BLaER1 treated with 17β-estradiol and CSF1 and Interleukin-3, amounts not matched to agents 10 nM and 100 nM (cell line): ENCODE data around the gene SMC6.

Source experiments
- H3K27ac ChIP-seq, 11 experiments: shearing (Covaris generic); formaldehyde crosslinking; 2 replicates each; pipeline ENCODE4 v1.8.1; 2022
- H3K27me3 ChIP-seq, 11 experiments: shearing (Covaris generic); formaldehyde crosslinking; 2 replicates each; pipeline ENCODE4 v1.8.1; 2022
- H3K36me3 ChIP-seq, 11 experiments: shearing (Covaris generic); formaldehyde crosslinking; 2 replicates each; pipeline ENCODE4 v1.8.1; 2022
- H3K4me1 ChIP-seq, 10 experiments: shearing (Covaris generic); formaldehyde crosslinking; 2 replicates each; pipeline ENCODE4 v1.8.1; 2022
- H3K4me2 ChIP-seq, 11 experiments: shearing (Covaris generic); formaldehyde crosslinking; 2 replicates each; pipeline ENCODE4 v1.8.1; 2022
- H3K4me3 ChIP-seq, 10 experiments: shearing (Covaris generic); formaldehyde crosslinking; 2 replicates each; pipeline ENCODE4 v1.8.1; 2022
- H3K9ac ChIP-seq, 11 experiments: shearing (Covaris generic); formaldehyde crosslinking; 2 replicates each; pipeline ENCODE4 v1.8.1; 2022
- H3K9me3 ChIP-seq, 11 experiments: shearing (Covaris generic); formaldehyde crosslinking; replicated peaks in 1 of 11; 2 replicates each; pipeline ENCODE4 v1.8.1; 2022
- H4K20me1 ChIP-seq, 11 experiments: shearing (Covaris generic); formaldehyde crosslinking; 2 replicates each; pipeline ENCODE4 v1.8.1; 2022
- Cebpa-rat ChIP-seq, 11 experiments: shearing (Covaris generic); IDR thresholded peaks; 2 replicates each; pipeline ENCODE4 v1.8.1; 2022

Gene SMC6

GRCh38 chr2:17793296-17793695 is 39.7 kb upstream of the SMC6 start:
- Histone ChIP-seq H4K20me1 (no peaks in the 10 kb centered on the region), H3K9ac (peak overlapping the region in 5 of 11 experiments; percentile 4 to 42 (median 11); a peak in 5 of 22 replicates), H3K27me3 (no peaks in the 10 kb centered on the region), H3K36me3 (0 out of 22 replicates have a peak, but pooled peaks cover 0 to 3% (median 0%) of the 10 kb centered on the region in 11 experiments), H3K4me2 (peak overlapping the region in 9 of 11 experiments; percentile 41 to 81 (median 69); a peak in 19 of 22 replicates), H3K4me3 (no peak overlapping the region), H3K27ac (peak overlapping the region in 7 of 11 experiments; percentile 25 to 61 (median 41); a peak in 11 of 22 replicates), H3K4me1 (peaks cover 36 to 66% (median 63%) of the 10 kb centered on the region in 10 experiments), H3K9me3 (no peaks in the 10 kb centered on the region)
- TF ChIP-seq Cebpa-rat (IDR thresholded peaks at IDR 0.05) = no peak

- H3K36me3 ChIP-seq = no peaks in the 10 kb centered on the region
- no peaks in the 10 kb centered on the region for H4K20me1 ChIP-seq
- H3K4me1 ChIP-seq = peaks cover 36 to 69% (median 59%) of the 10 kb centered on the region in 10 experiments
- no peaks in the 10 kb centered on the region for H3K9me3 ChIP-seq
- peak overlapping the region in 9 of 11 experiments; percentile 37 to 68 (median 60); a peak in 13 of 22 replicates for H3K27ac ChIP-seq
- H3K9ac ChIP-seq = no peak overlapping the region
- H3K27me3 ChIP-seq = no peaks in the 10 kb centered on the region
- no peak overlapping the region for H3K4me3 ChIP-seq
- peak overlapping the region; percentile 34 to 81 (median 65) for H3K4me2 ChIP-seq
- no peak for TF ChIP-seq Cebpa-rat (IDR thresholded peaks at IDR 0.05)
Observed at GRCh38 chr2:17792515-17792914, 38.9 kb upstream of the SMC6 start.

GRCh38 chr2:17791817-17792130 is 38.2 kb upstream of the SMC6 start:
- Histone ChIP-seq H3K27ac (peak overlapping the region in 9 of 11 experiments; percentile 37 to 68 (median 60); a peak in 17 of 22 replicates), H4K20me1 (no peaks in the 10 kb centered on the region), H3K36me3 (no peaks in the 10 kb centered on the region), H3K4me2 (peak overlapping the region; percentile 34 to 78 (median 60)), H3K27me3 (no peaks in the 10 kb centered on the region), H3K9ac (0 out of 22 replicates have a peak overlapping the region, but pooled peaks of 1 of the 11 experiments have one; percentile 9), H3K9me3 (no peaks in the 10 kb centered on the region), H3K4me1 (peaks cover 36 to 71% (median 59%) of the 10 kb centered on the region in 10 experiments), H3K4me3 (no peak overlapping the region)
- no peak for TF ChIP-seq Cebpa-rat (IDR thresholded peaks at IDR 0.05)

GRCh38 chr2:17791121-17791816 is 37.7 kb upstream of the SMC6 start:
- Histone ChIP-seq H3K27me3 (no peaks in the 10 kb centered on the region), H3K4me3 (no peak overlapping the region), H3K4me2 (peak overlapping the region; percentile 34 to 78 (median 60); a peak in 21 of 22 replicates), H3K36me3 (no peaks in the 10 kb centered on the region; a peak in 1 of 22 replicates), H3K27ac (peak overlapping the region in 9 of 11 experiments; percentile 37 to 68 (median 60); a peak in 17 of 22 replicates), H4K20me1 (no peaks in the 10 kb centered on the region), H3K9me3 (no peaks in the 10 kb centered on the region), H3K9ac (peak overlapping the region in 1 of 11 experiments; percentile 9; a peak in 1 of 22 replicates), H3K4me1 (peaks cover 34 to 69% (median 57%) of the 10 kb centered on the region in 10 experiments)
- no peak for TF ChIP-seq Cebpa-rat (IDR thresholded peaks at IDR 0.05)

- peak overlapping the region in 10 of 11 experiments; percentile 34 to 78 (median 60); a peak in 17 of 22 replicates for H3K4me2 ChIP-seq
- H4K20me1 ChIP-seq = no peaks in the 10 kb centered on the region
- no peaks in the 10 kb centered on the region for H3K27me3 ChIP-seq
- no peaks in the 10 kb centered on the region for H3K9me3 ChIP-seq
- TF ChIP-seq Cebpa-rat (IDR thresholded peaks at IDR 0.05) = no peak
- H3K4me1 ChIP-seq = peaks cover 26 to 62% (median 50%) of the 10 kb centered on the region in 10 experiments
- H3K36me3 ChIP-seq = peaks cover 0 to 7% (median 2%) of the 10 kb centered on the region in 11 experiments; a peak in 7 of 22 replicates
- no peak overlapping the region for H3K4me3 ChIP-seq
- peak overlapping the region in 1 of 11 experiments; percentile 9; a peak in 1 of 22 replicates for H3K9ac ChIP-seq
- H3K27ac ChIP-seq = peak overlapping the region in 8 of 11 experiments; percentile 37 to 68 (median 60); a peak in 10 of 22 replicates
Observed at GRCh38 chr2:17790536-17790935, 36.9 kb upstream of the SMC6 start.

GRCh38 chr2:17788773-17789172 is 35.2 kb upstream of the SMC6 start:
- H3K27ac ChIP-seq = peak overlapping the region in 5 of 11 experiments; percentile 3 to 27 (median 21); a peak in 4 of 22 replicates
- no peak for TF ChIP-seq Cebpa-rat (IDR thresholded peaks at IDR 0.05)
- no peak overlapping the region for H3K4me2 ChIP-seq
- peaks cover 0 to 24% (median 18%) of the 10 kb centered on the region in 11 experiments; a peak in 15 of 22 replicates for H3K36me3 ChIP-seq
- H4K20me1 ChIP-seq = no peaks in the 10 kb centered on the region
- H3K27me3 ChIP-seq = no peaks in the 10 kb centered on the region
- peaks cover 19 to 44% (median 33%) of the 10 kb centered on the region in 10 experiments for H3K4me1 ChIP-seq
- no peak overlapping the region for H3K4me3 ChIP-seq
- H3K9ac ChIP-seq = no peak overlapping the region
- no peaks in the 10 kb centered on the region for H3K9me3 ChIP-seq

- Histone ChIP-seq H3K9me3 (peaks cover 0 to 6% (median 0%) of the 10 kb centered on the region in 11 experiments; a peak in 3 of 22 replicates), H3K9ac (no peak overlapping the region), H3K4me3 (no peak overlapping the region), H3K4me2 (no peak overlapping the region), H3K36me3 (peaks cover 2 to 45% (median 39%) of the 10 kb centered on the region in 11 experiments), H3K27me3 (no peaks in the 10 kb centered on the region), H4K20me1 (no peaks in the 10 kb centered on the region), H3K27ac (no peak overlapping the region), H3K4me1 (peaks cover 10 to 25% (median 13%) of the 10 kb centered on the region in 10 experiments)
- TF ChIP-seq Cebpa-rat (IDR thresholded peaks at IDR 0.05) = no peak
Observed at GRCh38 chr2:17786727-17787126, 33.1 kb upstream of the SMC6 start.

GRCh38 chr2:17781482-17781881 is 27.9 kb upstream of the SMC6 start:
- TF ChIP-seq Cebpa-rat (IDR thresholded peaks at IDR 0.05) = no peak
- no peak overlapping the region for H3K27ac ChIP-seq
- peaks cover 33 to 94% (median 81%) of the 10 kb centered on the region in 11 experiments for H3K36me3 ChIP-seq
- H3K4me1 ChIP-seq = no peaks in the 10 kb centered on the region
- H3K4me2 ChIP-seq = no peak overlapping the region
- no peak overlapping the region for H3K4me3 ChIP-seq
- no peaks in the 10 kb centered on the region for H3K27me3 ChIP-seq
- peaks cover 0 to 6% (median 0%) of the 10 kb centered on the region in 11 experiments; a peak in 3 of 22 replicates for H3K9me3 ChIP-seq
- H4K20me1 ChIP-seq = no peaks in the 10 kb centered on the region
- no peak overlapping the region for H3K9ac ChIP-seq

GRCh38 chr2:17780546-17780945 is 26.9 kb upstream of the SMC6 start:
- Histone ChIP-seq H4K20me1 (no peaks in the 10 kb centered on the region), H3K36me3 (peaks cover 38 to 97% (median 88%) of the 10 kb centered on the region in 11 experiments), H3K9ac (no peak overlapping the region), H3K4me1 (no peaks in the 10 kb centered on the region), H3K4me3 (no peak overlapping the region), H3K4me2 (no peak overlapping the region), H3K9me3 (peaks cover 0 to 6% (median 0%) of the 10 kb centered on the region in 11 experiments; a peak in 3 of 22 replicates), H3K27me3 (no peaks in the 10 kb centered on the region), H3K27ac (no peak overlapping the region)
- no peak for TF ChIP-seq Cebpa-rat (IDR thresholded peaks at IDR 0.05)
